Stimulated activated CD4-positive, alpha-beta T cell treated with anti-CD3 and anti-CD28 coated beads, Interleukin-15, amount 100 ng/mL, for 24 hours (primary cell): Measurements from ENCODE around the gene ALAS1.

Source experiments
- DNase-seq: peaks from one replicate; pipeline ENCODE4 v3.0.0-alpha.2; 2020

ALAS1 gene

DNA sequence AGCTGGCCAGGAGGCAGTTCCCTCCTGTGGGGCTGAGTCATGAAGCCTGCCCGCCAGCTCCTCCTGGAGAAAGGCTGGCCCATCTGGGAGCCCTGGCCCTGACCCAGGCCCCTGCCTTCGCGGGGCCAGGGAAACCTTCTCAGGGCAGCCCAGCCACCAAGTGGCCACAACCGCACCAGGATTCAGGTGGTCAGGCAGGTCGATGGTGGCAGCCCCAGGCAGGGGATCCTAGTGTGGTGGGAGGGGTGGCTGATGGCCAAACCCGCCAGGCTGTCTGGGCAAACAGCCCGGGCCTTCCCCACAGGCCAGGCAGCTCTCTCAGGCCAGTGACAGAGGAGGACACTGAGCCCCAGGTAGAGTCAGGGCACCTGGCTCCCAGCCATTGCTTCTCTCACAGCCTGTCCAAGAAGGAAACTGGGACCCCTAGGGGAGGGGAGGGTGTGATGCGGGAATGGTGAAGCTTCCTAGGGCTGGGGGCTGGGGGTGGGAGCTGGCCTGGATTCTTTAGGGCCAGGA, 39.8 kb downstream of the ALAS1 start:
- no peak for DNase-seq

DNA sequence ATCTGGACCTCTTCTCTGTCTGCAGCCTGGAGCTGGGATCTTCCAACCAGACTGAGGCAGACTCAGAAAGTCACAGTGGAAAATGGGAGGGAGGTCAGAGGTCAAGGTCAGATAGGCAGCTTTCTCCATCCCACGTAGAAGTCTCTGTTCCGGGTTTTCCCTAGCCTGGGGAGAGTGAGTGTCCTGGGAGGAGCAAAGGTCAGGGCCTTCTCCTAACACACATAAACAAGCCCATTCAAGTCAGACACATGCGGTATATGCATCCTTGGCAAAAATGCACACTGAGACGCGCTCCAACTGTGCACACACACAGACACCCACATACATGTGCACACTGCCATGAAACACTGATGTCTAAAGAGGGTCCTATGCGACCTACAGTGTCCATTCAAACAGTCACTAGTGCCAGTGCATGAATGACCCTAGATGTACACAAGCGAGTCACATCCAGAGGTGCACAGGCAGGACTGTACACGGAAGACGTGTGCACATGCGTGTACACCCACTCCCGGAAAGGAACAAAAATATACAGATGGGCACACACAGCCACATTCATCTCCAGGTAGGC, 40.3 kb downstream of the ALAS1 start:
- no peak for DNase-seq

DNA sequence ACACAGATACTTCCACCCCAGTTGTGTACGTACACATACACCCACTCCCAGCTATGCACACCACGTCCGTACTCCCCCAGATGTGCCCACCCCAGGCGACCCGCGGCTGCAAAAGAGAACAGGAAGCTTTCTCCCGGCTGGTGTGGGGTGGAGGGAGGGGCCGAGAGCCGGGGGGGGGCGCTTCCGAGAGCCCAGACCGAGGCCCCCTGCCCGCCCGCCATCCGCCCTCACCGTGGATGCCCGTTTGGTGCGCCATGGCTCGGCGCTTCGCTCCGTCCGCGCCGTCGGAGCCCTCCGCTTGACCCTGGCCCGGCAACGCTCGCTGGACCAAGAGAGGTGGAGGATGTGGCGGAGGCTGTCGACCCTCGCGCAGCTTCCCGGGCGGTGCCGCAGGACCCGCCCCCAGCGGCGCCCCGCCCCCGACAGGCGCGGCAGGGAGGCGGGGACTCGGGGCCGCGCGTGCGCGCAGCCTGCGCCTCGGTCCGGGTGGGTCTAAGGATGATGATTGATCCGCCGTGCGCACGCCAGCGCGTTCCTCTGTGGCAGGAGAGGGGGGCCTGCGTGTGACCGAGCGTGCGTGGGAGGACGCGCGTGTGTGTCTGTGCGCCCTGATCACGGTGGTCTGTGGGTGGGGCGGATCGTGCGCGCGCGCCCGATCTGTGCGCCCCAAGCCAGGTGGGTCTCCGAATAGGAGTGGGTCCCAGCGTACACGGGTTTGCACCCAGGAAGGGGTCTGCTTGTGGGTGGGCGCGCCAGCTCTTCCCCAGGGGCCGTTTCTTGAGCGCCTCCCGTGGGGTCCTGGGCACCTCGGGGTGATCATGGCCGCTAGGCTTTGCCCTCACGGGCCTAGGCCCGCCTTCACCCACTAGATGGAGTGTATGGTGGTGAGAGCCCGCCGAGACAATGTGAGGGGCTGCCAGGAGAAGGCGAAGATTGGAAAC, 41.1 kb downstream of the ALAS1 start, which contains the start of gene TWF2:
TWF2 (minus strand) TSS at position 398 of the 941 bp plus-strand sequence; CDS start at position 256, 142 bp downstream.
- DNase-seq, result peak; percentile 90

DNA sequence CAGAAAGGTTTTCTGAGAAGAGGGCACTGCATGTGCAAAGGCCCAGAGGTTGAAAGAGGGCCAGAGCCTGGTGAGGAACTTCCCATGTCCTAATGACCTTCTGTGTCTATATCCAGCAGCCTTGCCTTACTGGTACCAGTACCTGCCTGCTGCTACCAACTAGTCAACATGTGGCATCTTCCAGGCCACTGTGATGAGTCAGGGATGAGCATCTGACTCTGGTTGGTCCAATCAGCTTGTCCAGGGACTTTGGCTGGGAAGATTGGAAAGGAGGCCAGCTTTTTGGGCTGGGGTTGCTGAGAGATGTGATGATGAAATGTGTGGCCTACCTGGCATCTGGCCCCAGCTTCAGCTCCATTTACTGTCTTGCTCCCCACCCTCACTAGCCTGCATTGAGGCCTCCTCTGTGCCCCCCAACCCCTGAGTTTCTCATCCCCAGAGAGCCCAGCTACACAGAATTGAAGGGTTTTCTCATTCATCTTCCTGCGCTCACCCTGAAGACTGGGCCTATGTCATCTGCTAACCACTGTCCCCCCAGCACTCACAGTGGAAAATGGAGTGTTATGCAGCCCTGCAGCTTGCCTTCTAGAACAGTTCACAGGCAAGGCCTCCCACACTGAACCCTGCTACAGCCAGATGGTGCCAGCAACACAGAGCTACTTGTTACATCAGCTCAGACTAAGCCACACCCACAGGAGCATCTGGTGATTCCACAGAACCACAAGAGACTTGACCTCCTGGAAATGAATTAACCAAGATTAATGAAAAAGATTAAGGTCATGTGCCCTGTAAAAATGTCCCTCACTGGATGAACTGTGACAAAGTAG, 42.3 kb downstream of the ALAS1 start:
- DNase-seq, result peak; percentile 72

DNA sequence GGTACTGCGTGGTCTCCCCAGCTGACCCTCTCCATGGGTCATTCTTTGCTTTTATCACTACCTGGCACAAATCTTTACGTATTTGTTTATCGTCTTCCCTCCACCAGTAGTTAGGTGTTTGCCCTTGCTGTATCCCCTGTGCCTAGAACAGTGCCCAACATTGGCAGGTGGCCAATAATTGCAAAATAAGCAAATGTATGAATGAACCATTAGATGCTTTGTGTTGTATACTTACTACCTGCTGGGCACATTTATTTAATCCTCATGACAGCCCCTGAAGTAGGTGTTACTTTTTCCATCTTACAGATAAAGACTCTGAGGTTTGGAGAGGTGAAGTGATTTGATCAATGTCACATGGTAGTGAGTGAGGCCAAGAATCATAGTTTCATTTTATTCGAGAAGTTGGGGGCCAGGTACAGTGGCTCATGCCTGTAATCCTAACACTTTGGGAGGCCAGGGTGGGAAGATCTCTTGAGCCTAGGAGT, 43.0 kb downstream of the ALAS1 start:
- DNase-seq, result no peak

DNA sequence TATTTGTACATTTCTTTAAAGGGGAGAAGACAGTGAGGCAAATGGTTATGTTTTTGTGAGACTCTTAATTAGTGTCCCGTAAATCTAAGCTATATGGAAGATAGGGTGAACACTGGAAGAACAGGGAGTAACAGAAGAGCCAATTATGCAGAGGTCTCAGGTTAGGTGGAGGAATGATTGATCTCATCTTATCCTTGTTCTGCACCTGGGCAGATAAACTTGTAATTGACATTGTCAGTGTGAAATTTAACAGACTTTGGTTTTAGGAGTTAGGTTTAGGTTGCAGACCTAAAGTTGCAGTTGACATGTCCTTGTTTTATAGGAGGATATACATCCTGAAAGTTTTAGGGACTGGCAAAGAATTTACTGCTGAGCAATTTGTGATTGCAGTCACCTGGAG, 44.1 kb downstream of the ALAS1 start:
- DNase-seq, result no peak

DNA sequence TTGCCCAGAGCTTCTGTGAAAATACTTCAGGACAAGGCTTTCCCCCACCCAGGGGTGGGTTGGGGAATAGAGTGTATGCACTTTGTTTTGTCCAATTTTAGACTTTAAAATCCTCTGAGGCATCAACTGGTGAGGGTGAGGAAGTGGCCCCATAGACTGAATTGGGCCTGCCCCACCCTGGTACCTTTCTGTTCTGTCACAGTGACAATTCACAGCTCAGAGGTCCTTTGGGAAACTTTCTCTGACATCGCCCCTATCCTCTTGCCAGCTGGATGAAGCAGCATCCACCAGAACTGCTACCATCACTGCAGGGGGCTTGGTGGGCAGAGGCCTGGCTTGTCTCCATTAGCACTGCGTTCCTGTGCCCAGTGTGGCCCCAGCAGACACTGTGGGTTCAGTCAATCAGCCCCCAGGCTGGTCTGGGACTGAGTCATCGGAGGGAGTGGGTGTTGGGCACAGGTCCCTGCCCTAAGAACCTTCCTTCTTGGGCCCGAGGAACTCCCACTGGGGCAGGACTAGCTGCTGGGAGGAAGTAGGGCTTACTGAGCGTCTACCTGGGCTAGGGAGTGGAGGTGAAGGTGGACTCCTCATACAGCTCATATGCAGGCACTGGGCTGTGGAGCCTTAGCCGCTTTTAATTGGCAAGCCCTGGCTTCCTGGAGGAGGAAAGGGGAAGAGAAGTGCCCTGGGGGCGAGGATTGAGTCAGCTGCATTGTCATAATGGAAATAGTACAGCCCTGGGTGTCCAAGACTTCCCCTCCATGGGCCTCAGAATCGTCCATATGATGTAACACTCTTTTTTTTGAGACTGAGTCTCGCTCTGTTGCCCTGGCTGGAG, 46.0 kb downstream of the ALAS1 start:
- DNase-seq, result peak; percentile 67

DNA sequence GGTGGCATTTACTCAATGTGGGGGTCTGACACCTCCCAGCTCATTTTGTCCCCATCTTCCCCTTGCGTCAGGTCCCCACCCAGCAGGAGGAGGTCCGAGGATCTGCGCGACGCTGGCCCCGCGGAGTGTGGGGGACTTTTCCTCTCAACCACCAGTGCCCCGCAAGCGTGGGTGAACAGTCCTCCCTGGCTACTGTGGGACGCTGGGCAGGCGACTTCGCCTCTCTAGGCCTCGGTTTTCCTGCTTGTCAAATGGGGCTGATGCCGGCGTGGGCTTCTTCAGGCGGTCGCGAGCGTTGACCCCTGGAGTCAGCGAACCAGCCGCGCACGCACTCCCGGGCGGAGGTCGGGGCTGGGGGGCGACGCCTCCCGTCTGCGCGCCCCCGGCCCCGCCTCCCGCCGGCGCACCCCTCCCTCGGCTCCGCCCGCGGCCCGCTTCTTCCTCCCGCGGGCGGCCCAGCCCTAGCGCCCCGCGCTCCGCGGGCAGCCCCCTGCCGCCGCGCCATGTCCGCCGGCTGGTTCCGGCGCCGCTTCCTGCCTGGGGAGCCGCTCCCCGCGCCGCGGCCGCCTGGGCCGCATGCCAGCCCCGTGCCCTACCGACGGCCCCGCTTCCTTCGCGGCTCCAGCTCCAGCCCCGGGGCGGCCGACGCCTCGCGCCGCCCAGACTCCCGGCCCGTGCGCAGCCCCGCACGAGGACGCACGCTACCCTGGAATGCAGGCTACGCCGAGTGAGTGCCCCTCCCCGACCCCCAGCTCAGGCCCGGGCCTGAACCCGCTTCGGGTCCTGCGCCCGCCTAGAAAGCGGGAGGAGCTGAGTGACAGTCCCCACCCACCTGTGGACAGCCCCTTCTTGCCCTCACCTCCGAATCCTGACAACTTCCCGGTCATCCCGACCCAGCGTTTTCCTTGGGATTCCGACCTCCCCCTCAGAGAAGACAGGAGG, 47.6 kb downstream of the ALAS1 start, which contains the start of gene PPM1M:
PPM1M (plus strand) TSS at position 438 of the 942 bp plus-strand sequence; CDS start at position 504, 66 bp downstream.
- peak; percentile 67 for DNase-seq

DNA sequence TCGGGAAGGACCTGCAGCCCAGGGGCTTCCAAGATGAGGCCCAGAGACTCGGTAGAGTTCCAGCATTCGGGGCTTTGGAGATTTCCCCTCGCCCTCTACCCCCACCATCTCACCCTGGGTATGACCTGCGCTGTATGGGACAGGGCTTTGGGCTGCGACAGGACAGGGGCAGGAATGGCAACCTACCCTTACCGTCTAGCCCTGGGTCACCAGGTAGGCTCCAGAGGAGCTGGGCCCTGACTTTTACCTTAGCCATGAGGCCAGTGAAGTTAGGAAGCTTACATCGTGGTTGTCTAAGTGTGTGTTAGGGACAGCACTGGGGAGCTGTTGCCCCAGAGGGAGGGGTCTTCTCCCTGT, 48.3 kb downstream of the ALAS1 start:
- no peak for DNase-seq

DNA sequence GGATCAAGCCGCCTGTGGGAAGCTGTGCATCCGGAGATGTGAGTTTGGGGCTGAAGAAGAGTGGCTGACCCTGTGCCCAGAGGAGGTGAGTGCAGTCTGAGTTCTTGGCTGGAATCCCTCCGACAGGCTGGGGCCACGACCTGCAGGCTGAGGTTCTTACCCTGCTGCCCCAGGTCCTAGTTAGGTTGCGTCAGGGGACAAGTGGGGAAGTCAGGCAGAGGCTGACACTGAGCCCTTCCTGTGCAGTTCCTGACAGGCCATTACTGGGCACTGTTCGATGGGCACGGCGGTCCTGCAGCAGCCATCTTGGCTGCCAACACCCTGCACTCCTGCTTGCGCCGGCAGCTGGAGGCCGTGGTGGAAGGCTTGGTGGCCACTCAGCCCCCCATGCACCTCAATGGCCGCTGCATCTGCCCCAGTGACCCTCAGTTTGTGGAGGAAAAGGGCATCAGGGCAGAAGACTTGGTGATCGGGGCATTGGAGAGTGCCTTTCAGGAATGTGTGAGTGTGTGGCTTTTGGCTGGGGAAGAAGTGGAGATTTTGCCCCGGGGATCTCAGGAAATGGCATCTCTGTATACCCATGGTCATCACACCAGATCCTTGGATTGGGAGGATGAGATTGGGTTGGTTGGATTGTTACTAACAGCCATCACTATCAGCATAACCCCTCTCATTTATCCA, 48.9 kb downstream of the ALAS1 start:
- DNase-seq, result no peak

DNA sequence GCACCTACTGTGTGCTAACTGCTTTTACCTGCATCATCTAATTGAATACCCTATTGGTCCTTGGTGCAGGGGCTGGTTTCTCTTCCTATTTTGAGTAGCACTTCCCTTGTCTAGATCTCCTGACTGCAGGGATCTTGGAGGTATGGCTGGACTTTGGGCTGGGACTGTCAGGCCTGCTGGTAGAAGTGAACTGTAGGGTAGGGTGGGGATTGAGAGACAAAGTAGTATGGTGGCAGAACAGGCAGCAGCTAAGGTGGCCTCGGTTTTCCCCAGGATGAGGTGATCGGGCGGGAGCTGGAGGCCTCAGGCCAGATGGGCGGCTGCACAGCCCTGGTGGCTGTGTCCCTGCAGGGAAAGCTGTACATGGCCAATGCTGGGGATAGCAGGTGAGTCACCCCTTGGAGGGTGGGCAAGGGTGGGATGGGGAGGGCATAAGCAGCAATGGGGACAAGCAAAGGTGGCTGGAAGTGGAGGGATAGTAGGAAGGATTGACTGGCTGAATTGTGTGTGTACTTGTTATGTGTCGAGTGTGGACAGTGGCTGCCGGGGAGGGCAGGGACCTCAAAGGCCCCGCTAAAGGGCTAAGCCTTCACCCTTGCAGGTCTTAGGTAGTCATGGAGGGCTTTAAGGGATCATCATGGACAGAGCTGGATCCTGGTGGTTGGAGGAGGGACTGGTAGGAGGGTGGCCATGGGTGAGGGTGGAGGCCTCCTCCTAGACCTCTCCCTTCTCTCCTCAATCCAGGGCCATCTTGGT, 49.6 kb downstream of the ALAS1 start:
- DNase-seq, result no peak

DNA sequence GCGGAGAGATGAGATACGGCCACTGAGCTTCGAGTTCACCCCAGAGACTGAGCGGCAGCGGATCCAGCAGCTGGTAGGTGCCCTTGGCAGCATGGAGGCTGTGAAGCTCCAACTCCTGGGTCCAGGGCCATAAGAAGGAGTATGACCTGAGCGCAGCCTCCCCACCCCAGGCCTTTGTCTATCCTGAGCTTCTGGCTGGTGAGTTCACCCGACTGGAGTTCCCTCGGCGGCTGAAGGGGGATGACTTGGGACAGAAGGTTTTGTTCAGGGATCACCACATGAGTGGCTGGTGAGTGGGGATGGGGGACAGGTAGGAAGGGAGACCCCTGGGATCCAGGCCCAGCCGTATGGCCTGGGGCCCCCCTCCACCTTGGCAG, 50.2 kb downstream of the ALAS1 start:
- DNase-seq, result no peak

DNA sequence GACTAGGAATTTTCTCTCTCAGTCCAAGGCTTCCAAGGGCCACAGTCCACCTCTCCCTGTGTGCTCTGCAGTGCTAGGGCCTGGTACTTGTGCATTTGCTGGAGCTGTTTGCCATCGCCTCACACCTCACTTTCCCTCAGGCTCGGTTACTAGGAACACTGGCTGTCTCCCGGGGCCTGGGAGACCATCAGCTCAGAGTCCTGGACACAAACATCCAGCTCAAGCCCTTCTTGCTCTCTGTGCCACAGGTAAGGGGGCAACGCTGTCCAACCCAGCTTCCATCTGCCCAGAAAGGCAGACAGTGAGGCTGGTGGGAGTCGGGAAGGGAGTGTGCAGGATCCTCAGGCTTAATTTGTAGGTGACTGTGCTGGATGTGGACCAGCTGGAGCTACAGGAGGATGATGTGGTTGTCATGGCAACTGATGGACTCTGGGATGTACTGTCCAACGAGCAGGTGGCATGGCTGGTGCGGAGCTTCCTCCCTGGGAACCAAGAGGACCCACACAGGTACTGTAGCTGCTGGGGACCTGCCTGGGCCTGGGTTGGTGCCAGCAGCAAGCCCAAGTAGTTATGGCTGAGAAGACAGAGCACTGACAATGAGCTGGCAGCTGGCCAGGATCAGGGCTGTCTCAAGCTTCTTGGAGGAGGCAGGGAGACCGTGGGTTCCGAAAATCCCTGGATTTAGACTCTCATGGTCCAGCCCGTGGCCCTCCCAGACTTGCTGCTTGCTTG, 51.0 kb downstream of the ALAS1 start:
- no peak for DNase-seq

DNA sequence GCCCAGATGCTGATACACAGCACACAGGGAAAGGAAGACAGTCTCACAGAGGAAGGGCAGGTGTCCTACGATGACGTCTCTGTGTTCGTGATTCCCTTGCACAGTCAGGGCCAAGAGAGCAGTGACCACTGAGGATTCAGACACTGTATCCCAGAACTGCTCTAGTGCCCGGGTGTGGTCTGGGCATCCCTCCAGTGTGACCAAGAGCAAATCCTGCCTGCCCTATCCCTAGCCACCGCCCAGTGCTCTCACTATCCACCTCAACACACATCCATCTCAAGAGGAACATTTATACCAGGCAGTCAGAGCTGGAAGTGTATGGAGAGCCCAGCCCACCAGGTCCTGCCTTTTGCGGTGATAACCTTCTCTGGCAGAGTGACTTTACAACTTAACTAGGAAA, 51.7 kb downstream of the ALAS1 start:
- DNase-seq, result no peak

DNA sequence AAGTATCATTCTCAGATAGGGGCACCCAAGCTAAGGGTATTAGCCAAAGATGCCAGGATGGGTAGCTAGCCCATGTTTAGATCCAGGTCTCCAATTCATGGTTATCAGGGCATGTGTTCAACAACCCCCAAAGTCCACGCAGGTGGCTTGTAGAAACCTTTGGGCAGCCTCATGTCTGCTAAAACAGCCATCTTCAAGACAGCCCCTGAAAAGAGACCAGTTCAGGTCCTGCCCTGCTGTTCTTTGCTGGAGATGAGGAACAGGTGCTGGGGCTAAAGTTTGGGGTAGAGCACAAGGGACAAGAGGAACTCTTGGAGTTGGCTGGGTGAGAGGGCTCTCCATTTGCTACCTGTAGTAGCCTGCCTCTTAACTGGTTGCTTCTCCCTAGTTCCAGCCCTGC, 52.2 kb downstream of the ALAS1 start:
- DNase-seq, result no peak

DNA sequence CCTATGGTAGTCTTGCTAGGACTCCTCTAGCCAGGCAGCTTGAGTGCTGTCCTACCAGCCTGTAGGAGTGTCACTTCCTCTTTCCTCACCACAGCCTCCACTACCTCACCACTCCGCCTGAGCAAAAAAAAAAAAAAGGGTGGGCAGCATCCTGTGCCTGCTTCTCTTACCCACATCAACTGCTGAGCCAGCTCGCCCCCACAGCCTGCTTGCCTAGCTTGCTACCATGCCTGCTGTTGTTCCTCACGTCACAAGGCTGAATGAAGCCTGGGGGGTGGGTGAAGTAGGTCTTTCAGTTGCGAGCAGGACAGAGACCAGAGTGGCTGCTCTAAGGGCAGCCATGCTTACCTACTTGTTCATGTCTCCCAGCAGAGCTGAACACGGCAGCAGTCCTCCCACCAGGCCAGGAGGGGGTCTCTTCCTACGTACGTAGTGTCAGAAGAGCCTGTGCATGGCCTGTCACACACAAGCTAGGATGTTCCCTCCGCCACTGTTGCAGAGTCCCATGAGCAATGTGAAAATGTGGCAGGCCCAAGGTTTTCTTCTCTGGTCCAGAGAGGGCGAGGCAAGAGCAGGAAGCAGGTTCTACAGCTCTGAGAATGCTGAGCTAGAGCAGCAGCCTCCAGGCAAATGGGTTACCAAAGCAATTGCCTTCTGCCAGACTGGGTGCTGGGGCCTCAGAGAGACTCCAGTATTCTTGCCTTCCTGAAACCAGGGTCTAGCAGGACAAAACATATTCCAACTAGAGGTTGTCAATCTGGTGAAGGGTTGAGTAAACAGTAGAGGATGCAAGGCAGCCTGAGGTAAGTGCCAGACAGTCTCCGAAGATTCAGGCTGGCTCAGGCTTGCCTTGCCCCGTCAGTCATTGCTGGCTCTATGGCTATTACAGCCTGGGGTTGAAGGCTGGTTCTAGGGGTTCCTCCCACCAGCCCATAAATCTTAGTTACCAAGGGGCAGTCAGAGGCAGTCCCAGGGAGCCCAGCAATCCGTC, 55.6 kb downstream of the ALAS1 start:
- DNase-seq, result peak; percentile 88

DNA sequence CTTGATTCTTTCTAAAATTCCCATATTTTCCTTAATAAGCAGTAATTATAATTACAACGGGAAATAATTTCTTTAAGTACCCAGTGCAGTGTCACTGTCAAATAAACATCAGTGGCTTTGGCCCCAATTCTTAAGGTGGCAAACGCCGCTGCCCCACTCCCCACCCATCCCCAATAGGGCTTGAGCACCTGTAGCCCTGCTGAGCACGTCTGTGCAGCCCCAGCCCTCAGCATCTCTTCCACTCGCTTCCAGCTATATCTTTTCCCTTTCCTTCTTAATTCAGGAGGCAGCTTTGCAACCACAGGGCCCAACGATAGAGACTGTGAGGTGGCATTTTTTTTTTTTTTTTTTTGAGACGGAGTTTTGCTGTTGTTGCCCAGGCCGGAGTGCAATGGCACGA, 56.6 kb downstream of the ALAS1 start:
- DNase-seq, result no peak
